ENCODE data around the gene CHRNA9.

DNA sequence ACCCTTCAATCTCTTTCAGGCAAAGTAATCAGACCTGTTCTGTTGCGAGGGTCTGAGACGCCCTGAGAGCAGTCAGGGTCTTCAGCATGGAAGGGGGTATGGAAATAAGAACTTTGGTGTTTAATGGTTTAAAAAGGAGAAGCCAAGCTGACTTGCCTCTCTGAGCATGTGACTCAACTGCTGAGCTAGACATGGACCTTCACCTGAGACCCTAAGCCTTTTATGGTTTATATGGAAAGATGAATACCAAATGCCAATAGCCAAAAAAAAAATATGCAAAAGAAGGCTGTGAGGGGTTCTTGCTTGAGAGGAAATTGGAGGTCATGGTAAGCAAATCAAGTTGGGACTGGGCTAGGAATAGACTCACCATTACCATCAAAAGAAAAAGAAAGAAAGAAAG lies 30.6 kb downstream of the CHRNA9 start:
- TF ChIP-seq, protein P1, sequence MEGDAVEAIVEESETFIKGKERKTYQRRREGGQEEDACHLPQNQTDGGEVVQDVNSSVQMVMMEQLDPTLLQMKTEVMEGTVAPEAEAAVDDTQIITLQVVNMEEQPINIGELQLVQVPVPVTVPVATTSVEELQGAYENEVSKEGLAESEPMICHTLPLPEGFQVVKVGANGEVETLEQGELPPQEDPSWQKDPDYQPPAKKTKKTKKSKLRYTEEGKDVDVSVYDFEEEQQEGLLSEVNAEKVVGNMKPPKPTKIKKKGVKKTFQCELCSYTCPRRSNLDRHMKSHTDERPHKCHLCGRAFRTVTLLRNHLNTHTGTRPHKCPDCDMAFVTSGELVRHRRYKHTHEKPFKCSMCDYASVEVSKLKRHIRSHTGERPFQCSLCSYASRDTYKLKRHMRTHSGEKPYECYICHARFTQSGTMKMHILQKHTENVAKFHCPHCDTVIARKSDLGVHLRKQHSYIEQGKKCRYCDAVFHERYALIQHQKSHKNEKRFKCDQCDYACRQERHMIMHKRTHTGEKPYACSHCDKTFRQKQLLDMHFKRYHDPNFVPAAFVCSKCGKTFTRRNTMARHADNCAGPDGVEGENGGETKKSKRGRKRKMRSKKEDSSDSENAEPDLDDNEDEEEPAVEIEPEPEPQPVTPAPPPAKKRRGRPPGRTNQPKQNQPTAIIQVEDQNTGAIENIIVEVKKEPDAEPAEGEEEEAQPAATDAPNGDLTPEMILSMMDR (IDR thresholded peaks at IDR 0.05): no peak
- no peak for TF ChIP-seq POLR2A (IDR thresholded peaks at IDR 0.05)
